ENCODE measurements around the gene TIPARP.
A peak's percentile ranks its signal among the peaks of the same experiment; 100 is the strongest.

TIPARP gene

DNA sequence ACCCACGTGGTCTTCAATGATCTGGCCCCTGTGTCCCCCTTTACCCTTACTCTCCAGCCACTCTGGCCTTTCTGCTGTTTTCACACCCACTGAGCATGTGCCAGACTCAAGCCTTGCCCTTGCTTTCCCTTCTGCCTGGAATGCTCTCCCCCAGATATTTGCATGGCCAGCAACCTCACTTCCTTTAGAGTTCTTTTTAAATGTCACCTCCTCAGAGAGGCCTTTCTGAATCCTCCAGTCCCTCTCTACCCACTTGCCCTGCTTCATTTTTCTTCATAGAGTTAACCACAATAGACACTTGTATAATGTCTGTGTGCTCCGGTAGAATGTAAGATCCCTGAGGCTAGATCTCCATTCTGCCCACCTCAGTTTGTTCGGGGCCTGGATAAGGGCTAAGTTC is 39.4 kb upstream of the TIPARP start:
- H3K4me3 ChIP-seq (ENCODE audit: low read depth, low read length), result no peak overlapping the region
- H3K4me1 ChIP-seq (ENCODE audit: control insufficient read depth, insufficient read depth, low read length, unreplicated experiment), result peaks cover 1% of the 10 kb centered on the region
- H3K79me2 ChIP-seq (ENCODE audit: control insufficient read depth, insufficient read depth, low read length, unreplicated experiment), result no peaks in the 10 kb centered on the region
- no peaks in the 10 kb centered on the region for H3K27me3 ChIP-seq (ENCODE audit: insufficient read depth, low read length)
- H2AFZ ChIP-seq (ENCODE audit: low read length, unreplicated experiment), result no peak overlapping the region
- no peaks in the 10 kb centered on the region for H3K36me3 ChIP-seq (ENCODE audit: insufficient read depth, low read length)
- H3K27ac ChIP-seq (ENCODE audit: low read depth, low read length), result no peak overlapping the region

DNA sequence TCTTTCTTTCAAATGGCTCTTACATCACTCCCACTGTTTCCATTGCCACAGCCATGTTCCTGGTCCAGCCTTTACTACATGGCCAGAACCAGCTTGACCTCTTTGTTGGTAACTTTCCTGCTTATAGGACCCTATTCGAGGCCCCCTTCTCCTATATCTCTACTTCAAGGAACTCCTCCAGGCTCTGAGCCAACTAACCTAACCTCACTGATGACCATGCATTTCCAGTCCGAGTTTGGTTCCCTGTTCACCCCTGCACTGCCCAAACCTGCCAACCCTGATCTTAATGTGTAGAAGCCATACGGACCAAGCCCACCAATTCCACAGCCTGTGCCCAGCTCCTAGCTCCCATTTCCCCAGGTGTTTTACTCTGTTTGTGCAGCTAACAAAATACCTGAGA is 38.4 kb upstream of the TIPARP start:
- Histone ChIP-seq H3K4me3 (ENCODE audit: low read depth, low read length) (no peak overlapping the region), H2AFZ (ENCODE audit: low read length, unreplicated experiment) (no peak overlapping the region)

DNA sequence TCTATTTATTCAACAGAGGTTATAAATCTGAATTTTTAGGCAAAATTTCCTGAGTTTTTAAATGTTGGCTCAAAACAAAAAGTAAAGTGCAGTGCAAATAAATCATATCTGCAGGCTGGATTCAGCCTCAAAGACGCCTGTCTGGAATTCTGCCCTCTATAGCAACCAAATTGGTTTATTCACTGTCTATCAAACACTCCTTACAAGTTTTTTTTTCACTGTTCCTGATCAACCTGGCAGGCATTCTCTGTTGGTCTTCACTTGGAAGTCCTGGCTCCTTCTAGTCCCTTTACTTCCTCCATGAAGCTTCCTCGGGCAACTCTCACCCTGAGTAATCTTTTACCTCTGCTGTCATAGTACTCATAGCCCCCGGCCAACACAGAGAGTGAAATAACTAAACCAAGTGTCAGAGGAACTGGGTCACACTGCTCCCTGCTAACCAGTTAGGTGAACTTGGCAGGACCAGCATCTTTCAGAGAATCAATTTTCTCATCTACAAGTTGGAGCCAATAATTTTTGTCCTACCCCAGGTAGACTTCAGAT is 36.8 kb upstream of the TIPARP start:
- Histone ChIP-seq H3K79me2 (ENCODE audit: control insufficient read depth, insufficient read depth, low read length, unreplicated experiment) (no peaks in the 10 kb centered on the region), H3K4me3 (ENCODE audit: low read depth, low read length) (no peak overlapping the region)

More for the DNA sequence above, 38.4 kb upstream of the TIPARP start:
- Histone ChIP-seq H3K27ac (ENCODE audit: low read depth, low read length) (no peak overlapping the region), H3K4me1 (ENCODE audit: control insufficient read depth, insufficient read depth, low read length, unreplicated experiment) (no peaks in the 10 kb centered on the region), H3K79me2 (ENCODE audit: control insufficient read depth, insufficient read depth, low read length, unreplicated experiment) (no peaks in the 10 kb centered on the region), H3K36me3 (ENCODE audit: insufficient read depth, low read length) (no peaks in the 10 kb centered on the region), H3K27me3 (ENCODE audit: insufficient read depth, low read length) (no peaks in the 10 kb centered on the region)

DNA sequence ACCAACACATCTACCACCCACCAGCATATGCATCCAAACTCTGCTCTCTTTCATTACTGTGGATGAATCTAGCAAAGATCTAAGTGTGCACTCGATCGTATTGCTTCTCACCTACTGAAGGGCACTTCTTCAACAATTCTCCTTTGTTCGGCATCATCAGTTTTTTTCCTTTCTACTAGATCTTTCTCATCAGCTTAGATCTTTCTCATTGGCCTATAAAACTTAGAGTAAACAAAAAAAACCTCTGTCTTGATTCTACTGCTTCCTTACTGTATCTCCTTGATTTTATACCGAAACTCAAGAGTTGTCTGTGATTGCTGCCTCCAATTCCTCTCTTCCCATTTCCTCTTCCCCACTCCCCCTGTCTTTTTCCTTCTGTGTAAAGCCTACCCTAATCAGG is 36.1 kb upstream of the TIPARP start:
- Histone ChIP-seq H3K4me3 (ENCODE audit: low read depth, low read length) (no peak overlapping the region), H3K79me2 (ENCODE audit: control insufficient read depth, insufficient read depth, low read length, unreplicated experiment) (no peaks in the 10 kb centered on the region), H3K27me3 (ENCODE audit: insufficient read depth, low read length) (no peaks in the 10 kb centered on the region), H3K4me1 (ENCODE audit: control insufficient read depth, insufficient read depth, low read length, unreplicated experiment) (peaks cover 3% of the 10 kb centered on the region), H2AFZ (ENCODE audit: low read length, unreplicated experiment) (no peak overlapping the region), H3K27ac (ENCODE audit: low read depth, low read length) (no peak overlapping the region), H3K36me3 (ENCODE audit: insufficient read depth, low read length) (no peaks in the 10 kb centered on the region)

More for the DNA sequence above, 36.8 kb upstream of the TIPARP start:
- H3K27ac ChIP-seq (ENCODE audit: low read depth, low read length), result no peak overlapping the region
- H2AFZ ChIP-seq (ENCODE audit: low read length, unreplicated experiment), result no peak overlapping the region
- no peaks in the 10 kb centered on the region for H3K36me3 ChIP-seq (ENCODE audit: insufficient read depth, low read length)
- H3K4me1 ChIP-seq (ENCODE audit: control insufficient read depth, insufficient read depth, low read length, unreplicated experiment), result no peaks in the 10 kb centered on the region
- H3K27me3 ChIP-seq (ENCODE audit: insufficient read depth, low read length), result no peaks in the 10 kb centered on the region

DNA sequence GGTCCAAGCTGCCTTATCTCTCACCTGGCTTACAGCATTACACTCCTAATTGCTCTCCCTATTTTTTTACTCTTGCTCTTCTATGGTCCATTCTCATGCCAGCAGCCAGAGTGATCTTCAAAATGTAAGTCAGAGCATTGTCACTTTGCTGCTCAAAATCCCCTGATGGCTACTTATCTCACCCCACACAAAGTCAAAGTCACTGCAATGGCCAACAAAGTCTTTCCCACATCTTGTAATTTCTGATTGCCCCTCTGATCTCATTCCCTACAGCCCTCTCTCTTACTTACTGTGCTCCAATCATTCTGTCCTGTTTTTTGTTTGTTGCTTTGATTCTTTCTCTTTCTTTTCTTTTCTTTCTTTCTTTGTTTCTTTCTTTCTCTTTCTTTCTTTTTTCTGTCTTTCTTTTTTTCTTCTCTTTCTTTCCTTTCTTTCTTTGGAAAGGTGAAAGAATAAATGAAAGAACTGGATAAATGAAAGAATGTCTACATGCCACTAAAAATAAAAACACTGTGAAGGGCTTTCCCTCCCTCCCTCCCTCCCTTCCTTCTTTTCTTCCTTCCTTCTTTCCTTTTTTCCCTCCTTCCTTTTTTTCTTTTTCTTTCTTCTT is 34.9 kb upstream of the TIPARP start:
- Histone ChIP-seq H3K79me2 (ENCODE audit: control insufficient read depth, insufficient read depth, low read length, unreplicated experiment) (no peaks in the 10 kb centered on the region), H3K27me3 (ENCODE audit: insufficient read depth, low read length) (no peaks in the 10 kb centered on the region), H3K4me1 (ENCODE audit: control insufficient read depth, insufficient read depth, low read length, unreplicated experiment) (peaks cover 11% of the 10 kb centered on the region), H3K27ac (ENCODE audit: low read depth, low read length) (no peak overlapping the region), H2AFZ (ENCODE audit: low read length, unreplicated experiment) (no peak overlapping the region), H3K4me3 (ENCODE audit: low read depth, low read length) (no peak overlapping the region), H3K36me3 (ENCODE audit: insufficient read depth, low read length) (no peaks in the 10 kb centered on the region)

DNA sequence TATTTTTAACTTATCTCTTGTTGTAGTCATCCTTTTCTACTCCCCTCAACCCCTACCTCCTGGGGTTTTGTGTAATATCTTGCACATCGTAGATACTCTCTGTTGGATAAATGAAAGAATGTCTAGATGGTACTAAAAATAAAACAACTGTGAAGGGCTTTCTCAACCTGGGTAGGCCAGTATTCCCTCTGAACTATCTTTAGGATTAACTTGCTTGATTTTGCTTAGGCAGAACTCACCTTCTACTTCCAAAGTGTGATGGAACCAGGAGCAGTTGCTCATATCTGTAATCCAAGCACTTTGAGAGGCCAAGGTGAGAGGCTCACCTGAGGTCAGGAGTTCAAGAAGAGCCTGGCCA is 32.8 kb upstream of the TIPARP start:
- no peaks in the 10 kb centered on the region for H3K27me3 ChIP-seq (ENCODE audit: insufficient read depth, low read length)
- H3K36me3 ChIP-seq (ENCODE audit: insufficient read depth, low read length), result 0 out of 2 replicates have a peak, but pooled peaks cover under 1% of the 10 kb centered on the region
- H3K4me3 ChIP-seq (ENCODE audit: low read depth, low read length), result no peak overlapping the region
- no peaks in the 10 kb centered on the region for H3K79me2 ChIP-seq (ENCODE audit: control insufficient read depth, insufficient read depth, low read length, unreplicated experiment)
- no peak overlapping the region for H2AFZ ChIP-seq (ENCODE audit: low read length, unreplicated experiment)
- H3K4me1 ChIP-seq (ENCODE audit: control insufficient read depth, insufficient read depth, low read length, unreplicated experiment), result peaks cover 11% of the 10 kb centered on the region
- no peak overlapping the region for H3K27ac ChIP-seq (ENCODE audit: low read depth, low read length)

DNA sequence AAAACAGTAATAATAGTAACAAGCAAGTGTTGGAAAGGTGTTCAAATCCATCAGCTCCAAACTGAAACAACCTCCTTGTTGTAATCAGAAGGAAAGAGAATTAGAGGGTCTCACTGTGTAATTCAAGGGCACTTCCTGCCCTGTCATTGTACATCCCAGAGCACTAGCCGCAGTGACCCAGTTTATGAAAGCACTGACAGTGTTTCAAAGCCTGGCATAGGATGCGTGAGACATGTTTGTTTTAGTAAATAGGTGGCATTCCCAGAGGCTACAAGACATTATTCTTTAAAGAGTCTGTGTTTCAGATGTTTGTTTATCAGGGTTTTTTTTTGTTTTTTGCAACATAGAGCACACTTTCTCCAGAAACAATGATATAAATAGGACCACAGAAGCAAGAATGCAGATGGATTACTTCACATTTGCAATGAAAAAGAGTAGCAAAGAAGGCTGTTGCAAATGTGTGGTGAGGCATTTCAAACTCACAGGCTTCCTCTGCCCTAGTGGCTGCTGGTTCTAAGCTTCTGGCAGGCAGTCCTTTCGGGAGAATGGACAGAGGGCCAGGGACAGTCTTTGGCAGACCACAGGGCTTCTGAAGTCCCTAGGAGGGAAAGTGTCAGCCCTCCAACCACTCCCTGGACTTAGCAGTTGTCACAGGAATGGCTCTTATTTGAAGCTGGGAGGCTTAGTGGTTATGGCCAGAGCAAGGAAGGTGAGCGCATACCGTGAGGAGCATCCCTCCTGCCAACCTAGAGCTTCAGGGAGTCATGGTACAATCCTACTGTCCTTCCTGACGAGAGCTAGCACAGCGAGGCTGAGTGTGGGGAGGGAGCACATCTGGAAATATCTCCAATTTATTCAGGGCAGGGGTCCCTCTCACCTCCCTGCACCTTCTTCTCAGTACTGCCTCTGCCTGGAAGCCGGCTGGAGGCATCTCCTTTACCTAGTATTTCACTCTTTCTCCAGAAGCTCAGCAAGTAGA is 31.4 kb upstream of the TIPARP start:
- peak overlapping the region; percentile 30 for H2AFZ ChIP-seq (ENCODE audit: low read length, unreplicated experiment)
- peaks cover 11% of the 10 kb centered on the region for H3K4me1 ChIP-seq (ENCODE audit: control insufficient read depth, insufficient read depth, low read length, unreplicated experiment)
- no peaks in the 10 kb centered on the region for H3K79me2 ChIP-seq (ENCODE audit: control insufficient read depth, insufficient read depth, low read length, unreplicated experiment)
- H3K27ac ChIP-seq (ENCODE audit: low read depth, low read length), result no peak overlapping the region
- H3K27me3 ChIP-seq (ENCODE audit: insufficient read depth, low read length), result no peaks in the 10 kb centered on the region
- H3K4me3 ChIP-seq (ENCODE audit: low read depth, low read length), result no peak overlapping the region
- 0 out of 2 replicates have a peak, but pooled peaks cover 3% of the 10 kb centered on the region for H3K36me3 ChIP-seq (ENCODE audit: insufficient read depth, low read length)

DNA sequence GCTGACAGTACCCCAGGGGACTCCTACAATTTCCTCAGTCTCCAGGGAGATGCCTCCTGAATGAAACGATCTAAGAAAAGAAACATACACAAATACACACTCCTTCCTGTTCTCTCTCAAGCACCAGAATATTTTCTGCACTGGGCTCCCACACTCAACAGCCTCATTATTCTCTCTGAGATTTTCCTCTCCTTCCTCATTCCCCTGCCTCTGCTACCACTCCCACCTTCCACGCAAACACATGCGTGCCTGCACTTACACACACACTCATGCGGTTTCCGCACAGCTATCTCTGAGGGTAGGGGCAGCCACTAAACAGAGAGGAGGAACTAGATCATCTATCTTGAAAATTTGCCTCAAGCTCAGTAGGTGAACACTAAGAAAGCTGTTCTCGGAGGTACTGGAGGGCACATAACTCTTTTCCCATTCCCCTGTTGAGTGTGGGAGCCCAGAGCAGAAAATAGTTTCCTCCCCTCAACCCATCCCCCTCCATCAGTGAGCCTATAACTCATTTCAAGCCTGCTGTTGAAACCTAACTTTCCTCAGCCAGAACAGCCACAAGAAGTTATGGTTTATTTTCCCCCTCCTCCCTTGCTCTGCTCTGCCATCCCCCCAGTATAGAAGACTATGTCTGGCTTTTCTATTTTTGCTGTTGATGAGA is 30.5 kb upstream of the TIPARP start:
- Histone ChIP-seq H2AFZ (ENCODE audit: low read length, unreplicated experiment) (peak overlapping the region; percentile 30), H3K36me3 (ENCODE audit: insufficient read depth, low read length) (0 out of 2 replicates have a peak, but pooled peaks cover 3% of the 10 kb centered on the region), H3K27me3 (ENCODE audit: insufficient read depth, low read length) (no peaks in the 10 kb centered on the region), H3K4me3 (ENCODE audit: low read depth, low read length) (no peak overlapping the region), H3K4me1 (ENCODE audit: control insufficient read depth, insufficient read depth, low read length, unreplicated experiment) (peaks cover 11% of the 10 kb centered on the region), H3K79me2 (ENCODE audit: control insufficient read depth, insufficient read depth, low read length, unreplicated experiment) (no peaks in the 10 kb centered on the region), H3K27ac (ENCODE audit: low read depth, low read length) (no peak overlapping the region)

DNA sequence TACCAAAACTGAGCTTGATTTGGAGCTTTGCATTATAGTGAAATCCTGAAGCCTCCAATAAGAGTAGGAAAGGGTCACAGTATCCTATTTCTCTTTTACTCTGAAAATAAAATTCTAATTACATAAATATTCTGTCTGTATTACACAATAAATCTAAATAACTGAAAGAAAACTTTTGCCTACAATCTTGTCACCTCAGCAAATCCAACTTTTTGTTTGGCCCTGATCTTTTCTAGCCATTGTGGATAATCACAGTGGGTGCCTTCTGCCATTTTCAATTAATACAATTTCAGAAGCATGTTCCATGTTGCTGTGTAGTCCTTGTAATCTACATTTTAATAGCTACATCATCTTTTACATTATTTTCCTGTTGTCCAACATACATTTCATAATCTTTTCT is 29.4 kb upstream of the TIPARP start:
- H2AFZ ChIP-seq (ENCODE audit: low read length, unreplicated experiment), result no peak overlapping the region
- H3K36me3 ChIP-seq (ENCODE audit: insufficient read depth, low read length), result 0 out of 2 replicates have a peak, but pooled peaks cover 3% of the 10 kb centered on the region
- H3K79me2 ChIP-seq (ENCODE audit: control insufficient read depth, insufficient read depth, low read length, unreplicated experiment), result no peaks in the 10 kb centered on the region
- H3K4me3 ChIP-seq (ENCODE audit: low read depth, low read length), result no peak overlapping the region
- no peak overlapping the region for H3K27ac ChIP-seq (ENCODE audit: low read depth, low read length)
- peaks cover 11% of the 10 kb centered on the region for H3K4me1 ChIP-seq (ENCODE audit: control insufficient read depth, insufficient read depth, low read length, unreplicated experiment)
- H3K27me3 ChIP-seq (ENCODE audit: insufficient read depth, low read length), result no peaks in the 10 kb centered on the region

DNA sequence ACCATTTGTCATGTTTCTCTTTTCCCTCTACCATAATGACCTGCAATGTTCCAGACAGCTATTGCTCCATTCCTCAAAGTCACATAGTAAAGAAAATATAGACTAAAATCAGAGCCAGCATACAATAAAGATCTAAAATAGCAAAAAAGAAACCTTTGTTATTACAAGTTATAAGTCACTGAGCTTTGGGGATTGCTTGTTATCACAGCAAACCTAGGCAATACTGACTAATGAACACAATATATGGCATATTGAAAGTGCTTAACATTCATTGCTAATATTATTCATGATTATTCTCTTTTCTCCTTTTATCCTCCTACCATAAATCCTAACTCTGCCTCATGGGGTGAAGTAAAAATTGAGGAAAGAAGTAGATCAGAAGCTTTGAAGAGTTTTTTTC is 27.4 kb upstream of the TIPARP start:
- H3K4me1 ChIP-seq (ENCODE audit: control insufficient read depth, insufficient read depth, low read length, unreplicated experiment), result peaks cover 11% of the 10 kb centered on the region
- no peak overlapping the region for H2AFZ ChIP-seq (ENCODE audit: low read length, unreplicated experiment)
- no peak overlapping the region for H3K4me3 ChIP-seq (ENCODE audit: low read depth, low read length)
- H3K36me3 ChIP-seq (ENCODE audit: insufficient read depth, low read length), result 0 out of 2 replicates have a peak, but pooled peaks cover 3% of the 10 kb centered on the region
- H3K27me3 ChIP-seq (ENCODE audit: insufficient read depth, low read length), result no peaks in the 10 kb centered on the region
- H3K79me2 ChIP-seq (ENCODE audit: control insufficient read depth, insufficient read depth, low read length, unreplicated experiment), result no peaks in the 10 kb centered on the region
- H3K27ac ChIP-seq (ENCODE audit: low read depth, low read length), result no peak overlapping the region

Measured in ACC112 (cell line).